ENCODE measurements around the gene ZDHHC19.
"Not testable (repeated sequence)": the region's sequence is repeated elsewhere in the genome, so short reads cannot be mapped to it uniquely, and the experiment has no call there.

The ZDHHC19 gene

GRCh38 chr3:196208942-196209695 lies 2.1 kb downstream of the ZDHHC19 start:
- TF ChIP-seq, protein P1, sequence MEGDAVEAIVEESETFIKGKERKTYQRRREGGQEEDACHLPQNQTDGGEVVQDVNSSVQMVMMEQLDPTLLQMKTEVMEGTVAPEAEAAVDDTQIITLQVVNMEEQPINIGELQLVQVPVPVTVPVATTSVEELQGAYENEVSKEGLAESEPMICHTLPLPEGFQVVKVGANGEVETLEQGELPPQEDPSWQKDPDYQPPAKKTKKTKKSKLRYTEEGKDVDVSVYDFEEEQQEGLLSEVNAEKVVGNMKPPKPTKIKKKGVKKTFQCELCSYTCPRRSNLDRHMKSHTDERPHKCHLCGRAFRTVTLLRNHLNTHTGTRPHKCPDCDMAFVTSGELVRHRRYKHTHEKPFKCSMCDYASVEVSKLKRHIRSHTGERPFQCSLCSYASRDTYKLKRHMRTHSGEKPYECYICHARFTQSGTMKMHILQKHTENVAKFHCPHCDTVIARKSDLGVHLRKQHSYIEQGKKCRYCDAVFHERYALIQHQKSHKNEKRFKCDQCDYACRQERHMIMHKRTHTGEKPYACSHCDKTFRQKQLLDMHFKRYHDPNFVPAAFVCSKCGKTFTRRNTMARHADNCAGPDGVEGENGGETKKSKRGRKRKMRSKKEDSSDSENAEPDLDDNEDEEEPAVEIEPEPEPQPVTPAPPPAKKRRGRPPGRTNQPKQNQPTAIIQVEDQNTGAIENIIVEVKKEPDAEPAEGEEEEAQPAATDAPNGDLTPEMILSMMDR (IDR thresholded peaks at IDR 0.05): no peak
- DNase-seq (ENCODE audit: low spot score): no peak
- Histone ChIP-seq H3K4me3 (no peak overlapping the region), H3K27ac (no peak overlapping the region)

GRCh38 chr3:196207833-196208607 lies 3.2 kb downstream of the ZDHHC19 start:
- no peak for DNase-seq (ENCODE audit: low spot score)
- TF ChIP-seq, protein P1 (IDR thresholded peaks at IDR 0.05): no peak
- no peak overlapping the region for H3K27ac ChIP-seq
- peak overlapping the region; percentile 57 for H3K4me3 ChIP-seq

- peak overlapping the region; percentile 57 for H3K4me3 ChIP-seq
- H3K27ac ChIP-seq: no peak overlapping the region
- TF ChIP-seq, protein P1 (IDR thresholded peaks at IDR 0.05): no peak
- DNase-seq (ENCODE audit: low spot score): no peak
Measured at GRCh38 chr3:196207159-196207832, 3.9 kb downstream of the ZDHHC19 start.

- DNase-seq (ENCODE audit: low spot score); H3K27ac ChIP-seq; H3K4me3 ChIP-seq: not testable (repeated sequence)
Measured at GRCh38 chr3:196205442-196206205, 5.6 kb downstream of the ZDHHC19 start.

DNA sequence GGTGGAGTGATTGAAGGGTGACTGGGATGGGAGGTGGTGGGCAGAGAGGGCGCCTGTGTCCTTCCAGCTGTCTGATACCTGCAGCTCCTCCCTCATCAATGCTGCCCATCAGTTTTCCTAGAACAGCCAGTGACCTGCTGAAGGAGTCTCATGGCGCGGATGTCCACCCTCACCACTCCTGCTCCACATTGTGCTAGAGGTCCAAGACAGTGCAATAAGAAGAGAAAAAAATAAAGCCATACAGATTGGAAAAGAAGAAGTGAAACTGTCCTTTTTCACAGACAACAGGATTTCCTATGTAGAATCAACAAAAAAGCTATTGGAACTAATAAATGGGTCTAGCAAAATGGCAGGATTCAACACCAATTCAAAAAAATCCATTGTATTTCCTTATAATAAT lies 7.4 kb downstream of the ZDHHC19 start:
- Histone ChIP-seq H3K4me3 (no peak overlapping the region), H3K27ac (no peak overlapping the region)
- no peak for DNase-seq (ENCODE audit: low spot score)
- TF ChIP-seq, protein P1 (IDR thresholded peaks at IDR 0.05): no peak

GRCh38 chr3:196202516-196202970 lies 8.7 kb downstream of the ZDHHC19 start:
- TF ChIP-seq, protein P1 (IDR thresholded peaks at IDR 0.05): no peak
- no peak for DNase-seq (ENCODE audit: low spot score)
- Histone ChIP-seq H3K4me3 (no peak overlapping the region), H3K27ac (no peak overlapping the region)
